AG04450 (cell line): ENCODE data around the gene HOXC12. TPM values are rescaled to one million over a fixed set of nuclear protein-coding genes. Genes with fewer than 3 reads are reported as not detected.
A peak's percentile ranks its signal among the peaks of the same experiment; 100 is the strongest.

Experiments used
- CTCF ChIA-PET: fragments of 300-600, 350-600 bp; formaldehyde crosslinking; extraction: SDS; loops from one replicate; lab custom pipeline; 2022; ENCODE audit warnings: antibody characterized with exemption, inconsistent platforms; lab: Charles Lee
- POLR2A ChIA-PET: fragments of 350-600 bp; formaldehyde crosslinking; extraction: SDS; loops from one replicate; lab custom pipeline; 2021; ENCODE audit warnings: antibody characterized with exemption, inconsistent platforms; lab: Yijun Ruan, JAX
- DNase-seq: peaks from one replicate; pipeline ENCODE4 v3.0.0-alpha.2; 2011; ENCODE audit warnings: low read depth, low spot score
- H3K27ac ChIP-seq: one replicate; pipeline ENCODE4 v1.5.1; 2012; ENCODE audit warnings: low read depth, low read length, control low read depth
- H3K27me3 ChIP-seq: one replicate; pipeline ENCODE4 v1.6.0; 2012; ENCODE audit warnings: low read length; ENCODE audit not compliant: control insufficient read depth, insufficient read depth
- H3K4me3 ChIP-seq: 2 replicates; pipeline ENCODE4 v1.5.1; 2011; ENCODE audit warnings: mild to moderate bottlenecking, low read depth, low read length, control low read depth
- H3K9me3 ChIP-seq: 2 replicates; pipeline ENCODE4 v1.5.1; 2012; ENCODE audit warnings: low read length; ENCODE audit not compliant: control insufficient read depth, insufficient read depth
- CTCF ChIP-seq: IDR thresholded peaks from 2 replicates; pipeline ENCODE4 v1.5.1; 2011; ENCODE audit warnings: low read depth, low read length, control low read depth, inconsistent platforms
- polyA plus RNA-seq: library from polyadenylated mRNA; depleted of rRNA; stranded (reverse); fragments of >200 nt; gene quantifications from 2 replicates; pipeline ENCODE4 v1.2.3, GENCODE V29; 2011

HOXC12 gene
- polyA plus RNA-seq, 1 experiment = not detected

GRCh38 chr12:54000116-54001114 lies 45.7 kb downstream of the HOXC12 start, which contains the start of gene HOXC9:
TSS of gene HOXC9 (plus strand) at chr12:54000161. CDS start at chr12:54000189, 28 bp downstream.
- DNase-seq = no peak
- ChIA-PET CTCF (interaction anchor here (0.6 to 3.5 kb wide), 3 partner anchors 192 to 251 kb away, joined by 3 to 16 read pairs (median 4); no protein-coding TSS in a partner anchor), POLR2A (interaction anchor here (0.9 kb wide), 1 partner anchor 13 kb away, joined by 3 read pairs; no protein-coding TSS in a partner anchor)
- Histone ChIP-seq H3K27ac (no peak within 1 kb of the TSS), H3K4me3 (peak within 1 kb of the TSS; percentile 32), H3K27me3 (peaks cover 98% of the 10 kb centered on the region), H3K9me3 (peaks cover 9% of the 10 kb centered on the region; the same call in 1 of the 2 replicates)
- no peak for TF ChIP-seq CTCF

DNA sequence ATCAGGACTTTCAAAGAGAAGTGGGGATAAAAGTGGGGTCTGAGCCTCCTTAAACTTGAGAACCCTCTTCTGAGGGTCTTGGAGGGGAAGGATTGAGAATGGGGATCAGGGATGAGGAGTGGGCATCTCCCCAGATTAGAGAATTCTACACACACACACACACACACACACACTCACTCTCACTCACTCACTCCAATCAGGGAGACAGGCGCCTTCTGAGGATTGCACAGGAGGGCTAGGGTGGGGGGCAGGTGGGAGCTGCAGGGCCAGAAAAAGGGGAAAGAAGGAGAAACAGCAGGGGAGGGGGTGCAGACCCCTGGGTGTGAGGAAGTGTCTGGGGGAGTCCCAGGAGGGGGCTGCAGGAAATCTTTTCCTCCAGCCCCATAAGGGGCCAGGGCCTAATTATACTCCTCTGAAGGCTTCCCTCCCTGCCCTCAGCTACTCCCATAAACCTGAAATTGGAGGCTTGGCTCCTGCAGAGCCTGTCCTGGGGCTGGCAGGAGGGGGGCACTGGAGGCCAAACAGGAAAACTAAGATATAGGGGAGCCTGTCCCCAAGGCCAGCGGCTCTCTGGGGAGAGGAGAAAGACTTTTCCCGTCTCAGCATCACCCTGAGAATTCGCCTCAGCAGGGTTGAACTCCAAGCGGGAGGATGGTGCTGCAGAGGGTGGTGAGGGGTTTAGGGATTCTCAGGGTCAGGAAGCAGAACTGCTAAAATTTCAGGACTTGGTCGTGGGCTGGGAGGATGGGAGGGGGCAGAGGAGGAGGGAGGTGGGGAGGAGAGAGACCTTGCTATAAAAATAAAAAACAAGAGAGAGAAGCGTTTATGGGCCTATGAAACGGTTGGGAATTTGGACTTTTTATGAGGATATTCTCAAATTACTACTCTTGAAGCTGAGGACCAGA lies 46.8 kb downstream of the HOXC12 start:
- no peak for DNase-seq
- TF ChIP-seq CTCF = no peak
- no peak overlapping the region for H3K27ac ChIP-seq
- H3K27me3 ChIP-seq = peaks cover 97% of the 10 kb centered on the region
- H3K4me3 ChIP-seq = no peak overlapping the region
- POLR2A ChIA-PET = no interaction called here
- H3K9me3 ChIP-seq = peaks cover 9% of the 10 kb centered on the region; the same call in 1 of the 2 replicates
- CTCF ChIA-PET = interaction anchor here (1.0 to 7.8 kb wide), 5 partner anchors 200 to 215 kb away, joined by 3 to 107 read pairs (median 9); no protein-coding TSS in a partner anchor

- Histone ChIP-seq H3K27me3 (peaks cover 97% of the 10 kb centered on the region), H3K27ac (no peak overlapping the region), H3K9me3 (peaks cover 5% of the 10 kb centered on the region; the same call in 1 of the 2 replicates), H3K4me3 (no peak overlapping the region)
- CTCF ChIA-PET = interaction anchor here (1.0 to 7.8 kb wide), 4 partner anchors 199 to 214 kb away, joined by 3 to 107 read pairs (median 6); no protein-coding TSS in a partner anchor
- POLR2A ChIA-PET = no interaction called here
- no peak for TF ChIP-seq CTCF
- no peak for DNase-seq
Measured at GRCh38 chr12:54002278-54002914, 47.7 kb downstream of the HOXC12 start.

- H3K27me3 ChIP-seq = peaks cover 97% of the 10 kb centered on the region
Measured at GRCh38 chr12:54002915-54003389, 48.2 kb downstream of the HOXC12 start.

More at GRCh38 chr12:54002915-54003389, 48.2 kb downstream of the HOXC12 start:
- Histone ChIP-seq H3K27ac (no peak overlapping the region), H3K4me3 (no peak overlapping the region), H3K9me3 (peaks cover 5% of the 10 kb centered on the region; the same call in 1 of the 2 replicates)
- POLR2A ChIA-PET = no interaction called here
- TF ChIP-seq CTCF = no peak
- CTCF ChIA-PET = interaction anchor here (0.7 to 7.8 kb wide), 4 partner anchors 198 to 238 kb away, joined by 3 to 107 read pairs (median 6); no protein-coding TSS in a partner anchor
- DNase-seq = no peak
